Epidermal melanocyte (primary cell): ENCODE measurements around the gene YIPF2.

Experiments
- DNase-seq: peaks from one replicate; pipeline ENCODE4 v3.0.0; 2011; ENCODE audit warnings: low spot score; ENCODE audit not compliant: insufficient read length

The YIPF2 gene

DNA sequence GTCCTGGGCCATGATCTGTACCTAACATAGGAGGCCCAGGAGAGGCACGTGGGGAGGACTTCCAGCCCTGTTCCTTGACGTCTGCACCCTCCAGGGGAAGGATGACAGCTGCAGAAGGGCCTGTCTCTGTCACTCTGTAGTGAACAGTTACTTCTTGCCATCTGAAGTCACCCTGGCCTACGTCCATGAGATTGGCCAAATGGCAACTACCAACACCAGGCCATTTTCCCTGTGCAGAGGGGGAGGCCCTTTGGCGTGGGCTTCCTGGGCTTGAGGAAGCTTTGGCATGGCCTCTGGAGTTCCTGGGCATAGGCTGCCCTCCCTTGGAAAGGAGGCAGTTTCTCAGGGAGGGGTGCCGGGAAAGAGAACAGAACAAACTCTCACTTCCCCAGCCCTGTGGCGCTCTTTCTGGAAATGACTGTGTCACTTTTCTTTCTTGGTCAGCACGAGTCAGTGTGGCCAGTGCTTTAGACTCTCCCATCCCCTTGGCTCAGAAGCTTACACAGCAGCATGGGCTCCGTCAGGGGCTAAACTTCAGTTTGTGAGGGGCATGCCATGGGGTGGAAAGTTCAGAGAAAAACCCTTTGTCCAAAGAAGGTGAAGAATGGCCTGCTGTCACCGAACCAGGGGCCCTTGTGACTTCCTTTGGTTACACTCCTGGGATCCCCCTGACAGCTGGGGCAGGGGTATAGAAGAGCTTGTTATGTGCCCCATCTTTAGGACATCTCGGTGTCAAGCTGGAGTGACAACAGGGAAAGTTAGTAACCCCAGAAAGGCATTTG lies 51.8 kb downstream of the YIPF2 start:
- DNase-seq: no peak

DNA sequence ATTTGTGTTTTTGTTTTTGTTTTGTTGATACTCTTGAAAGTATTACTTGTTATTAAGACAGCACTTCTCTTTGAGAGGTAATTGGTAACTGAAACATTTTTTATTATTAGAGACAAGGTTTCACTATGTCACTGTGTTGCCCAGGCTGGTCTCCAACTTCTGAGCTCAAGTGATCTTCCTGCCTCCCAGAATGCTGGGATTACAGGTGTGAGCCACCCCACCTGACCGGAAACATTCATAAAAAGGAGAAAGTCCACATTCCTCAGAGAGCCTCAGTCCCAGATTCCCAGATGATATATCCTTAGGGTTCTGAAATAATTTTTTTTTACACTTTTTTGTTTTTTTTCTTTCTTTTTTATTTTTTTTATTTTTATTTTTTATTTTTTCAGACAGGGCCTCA lies 54.4 kb downstream of the YIPF2 start:
- DNase-seq: no peak

DNA sequence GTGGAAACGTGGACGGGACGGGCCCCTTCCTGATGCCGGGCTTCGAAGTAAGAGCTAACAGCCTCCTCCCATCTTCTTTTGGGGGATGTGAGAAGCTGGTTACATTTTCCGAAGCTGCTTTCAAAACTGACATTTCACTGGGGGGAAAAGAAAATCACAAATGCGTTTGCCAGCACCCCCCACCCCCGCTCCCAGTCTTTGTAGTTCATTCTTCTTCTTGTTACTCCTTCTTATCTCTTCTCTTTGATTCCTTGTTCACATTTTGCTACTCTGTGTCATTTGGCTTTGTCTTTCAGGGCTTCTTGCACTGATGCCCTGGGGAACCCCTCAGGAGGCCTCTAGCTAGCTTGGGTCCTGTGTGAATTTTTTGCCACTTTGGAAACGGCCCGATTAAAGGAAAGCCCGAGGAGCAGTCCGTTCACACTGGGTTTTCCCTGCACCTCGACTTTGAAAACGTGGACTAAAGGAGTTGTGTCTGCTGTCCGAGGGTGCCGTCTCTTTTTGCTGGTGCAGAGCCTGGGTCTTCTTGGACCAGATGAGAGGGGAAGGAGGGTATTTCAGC lies 55.8 kb downstream of the YIPF2 start:
- no peak for DNase-seq
